ENCODE data around the gene ZBTB5. TPM values are rescaled to one million over a fixed set of nuclear protein-coding genes. Genes with fewer than 3 reads are reported as not detected.
A peak's percentile ranks its signal among the peaks of the same experiment; 100 is the strongest.

Gene ZBTB5
- total RNA-seq, 1 donor from 2014 or later, result 10.1 TPM

GRCh38 chr9:37417857-37418618 is 47.2 kb downstream of the ZBTB5 start:
- no peaks in the 10 kb centered on the region for H3K36me3 ChIP-seq
- no peak for TF ChIP-seq CTCF (IDR thresholded peaks at IDR 0.05)
- H3K4me3 ChIP-seq, result no peak overlapping the region
- intact Hi-C loops (cut with DNase I), result no loop called here
- ATAC-seq, result no peak
- no peak for DNase-seq
- H3K27ac ChIP-seq, result no peak overlapping the region
- no peaks in the 10 kb centered on the region for H3K4me1 ChIP-seq
- H3K9me3 ChIP-seq, result no peaks in the 10 kb centered on the region
- no peaks in the 10 kb centered on the region for H3K27me3 ChIP-seq

GRCh38 chr9:37417252-37417803 is 47.9 kb downstream of the ZBTB5 start:
- no peaks in the 10 kb centered on the region for H3K36me3 ChIP-seq
- no peaks in the 10 kb centered on the region for H3K27me3 ChIP-seq
- H3K9me3 ChIP-seq, result no peaks in the 10 kb centered on the region
- H3K4me3 ChIP-seq, result no peak overlapping the region
- intact Hi-C loops (cut with DNase I), result no loop called here
- no peak overlapping the region for H3K27ac ChIP-seq
- no peaks in the 10 kb centered on the region for H3K4me1 ChIP-seq
- no peak for DNase-seq
- ATAC-seq, result no peak
- TF ChIP-seq CTCF (IDR thresholded peaks at IDR 0.05), result no peak

GRCh38 chr9:37415011-37415719 is 50.1 kb downstream of the ZBTB5 start:
- Histone ChIP-seq H3K27me3 (no peaks in the 10 kb centered on the region), H3K9me3 (no peaks in the 10 kb centered on the region), H3K27ac (peak overlapping the region; percentile 51), H3K36me3 (no peaks in the 10 kb centered on the region), H3K4me3 (no peak overlapping the region), H3K4me1 (no peaks in the 10 kb centered on the region)
- intact Hi-C loops (cut with DNase I), result no loop called here
- peak; percentile 89 for TF ChIP-seq CTCF (IDR thresholded peaks at IDR 0.05)
- DNase-seq (peak; percentile 78), ATAC-seq (peak; percentile 91)

GRCh38 chr9:37414503-37414943 is 50.7 kb downstream of the ZBTB5 start:
- Histone ChIP-seq H3K27me3 (no peaks in the 10 kb centered on the region), H3K4me1 (no peaks in the 10 kb centered on the region), H3K9me3 (no peaks in the 10 kb centered on the region), H3K27ac (no peak overlapping the region), H3K36me3 (no peaks in the 10 kb centered on the region), H3K4me3 (no peak overlapping the region)
- TF ChIP-seq CTCF (IDR thresholded peaks at IDR 0.05), result no peak
- DNase-seq (no peak), ATAC-seq (no peak)
- intact Hi-C loops (cut with DNase I), result no loop called here

- ATAC-seq (no peak), DNase-seq (no peak)
- Histone ChIP-seq H3K27ac (no peak overlapping the region), H3K27me3 (no peaks in the 10 kb centered on the region), H3K9me3 (no peaks in the 10 kb centered on the region), H3K4me1 (no peaks in the 10 kb centered on the region), H3K4me3 (no peak overlapping the region), H3K36me3 (no peaks in the 10 kb centered on the region)
- TF ChIP-seq CTCF (IDR thresholded peaks at IDR 0.05), result no peak
- intact Hi-C loops (cut with DNase I), result no loop called here
These were observed 51.9 kb downstream of the ZBTB5 start for GRCh38 chr9:37413311-37413710.

Data from upper lobe of right lung (tissue), 1 donor.